ENCODE measurements around the gene NADK2.
"Not testable (repeated sequence)": the region's sequence is repeated elsewhere in the genome, so short reads cannot be mapped to it uniquely, and the experiment has no call there.

Gene NADK2

GRCh38 chr5:36241631-36242533 lies at the start of gene NADK2:
NADK2 (minus strand) TSS chr5:36241925; CDS start chr5:36241798, 127 bp downstream.
- H3K4me3 ChIP-seq (ENCODE audit: low read length), result peak within 1 kb of the TSS; percentile 93
- H3K27me3 ChIP-seq (replicated peaks; ENCODE audit: control insufficient read depth, insufficient read depth, low read length), result no peaks in the 10 kb centered on the region
- H3K4me1 ChIP-seq (ENCODE audit: control insufficient read depth, insufficient read depth, low read length), result peaks cover 27% of the 10 kb centered on the region
- peak; percentile 98 for DNase-seq (ENCODE audit: low read depth)
- H3K9ac ChIP-seq (ENCODE audit: low read length), result peak within 1 kb of the TSS; percentile 96
- no peaks in the 10 kb centered on the region for H3K36me3 ChIP-seq (ENCODE audit: control insufficient read depth, insufficient read depth, low read length, severe bottlenecking)
- H3K9me3 ChIP-seq (ENCODE audit: control insufficient read depth, low read length), result no peaks in the 10 kb centered on the region

GRCh38 chr5:36285837-36286615 lies 44.3 kb upstream of the NADK2 start:
- Histone ChIP-seq H3K9ac (ENCODE audit: low read length) (no peak overlapping the region), H3K27me3 (replicated peaks; ENCODE audit: control insufficient read depth, insufficient read depth, low read length) (no peaks in the 10 kb centered on the region), H3K36me3 (ENCODE audit: control insufficient read depth, insufficient read depth, low read length, severe bottlenecking) (no peaks in the 10 kb centered on the region), H3K4me1 (ENCODE audit: control insufficient read depth, insufficient read depth, low read length) (no peaks in the 10 kb centered on the region), H3K4me3 (ENCODE audit: low read length) (no peak overlapping the region), H3K9me3 (ENCODE audit: control insufficient read depth, low read length) (no peaks in the 10 kb centered on the region)
- no peak for DNase-seq (ENCODE audit: low read depth)

GRCh38 chr5:36283775-36284174 lies 42.0 kb upstream of the NADK2 start:
- DNase-seq (ENCODE audit: low read depth); H3K9me3 ChIP-seq (ENCODE audit: control insufficient read depth, low read length); H3K9ac ChIP-seq (ENCODE audit: low read length); H3K27me3 ChIP-seq (replicated peaks; ENCODE audit: control insufficient read depth, insufficient read depth, low read length); H3K4me3 ChIP-seq (ENCODE audit: low read length); H3K36me3 ChIP-seq (ENCODE audit: control insufficient read depth, insufficient read depth, low read length, severe bottlenecking): not testable (repeated sequence)
- H3K4me1 ChIP-seq (ENCODE audit: control insufficient read depth, insufficient read depth, low read length), result peaks cover 16% of the 10 kb centered on the region

GRCh38 chr5:36281626-36282025 lies 39.9 kb upstream of the NADK2 start:
- no peak for DNase-seq (ENCODE audit: low read depth)
- H3K9me3 ChIP-seq (ENCODE audit: control insufficient read depth, low read length), result no peaks in the 10 kb centered on the region
- no peaks in the 10 kb centered on the region for H3K27me3 ChIP-seq (replicated peaks; ENCODE audit: control insufficient read depth, insufficient read depth, low read length)
- H3K9ac ChIP-seq (ENCODE audit: low read length), result no peak overlapping the region
- H3K4me1 ChIP-seq (ENCODE audit: control insufficient read depth, insufficient read depth, low read length), result peaks cover 36% of the 10 kb centered on the region
- no peak overlapping the region for H3K4me3 ChIP-seq (ENCODE audit: low read length)
- no peaks in the 10 kb centered on the region for H3K36me3 ChIP-seq (ENCODE audit: control insufficient read depth, insufficient read depth, low read length, severe bottlenecking)

GRCh38 chr5:36279054-36279698 lies 37.5 kb upstream of the NADK2 start:
- Histone ChIP-seq H3K36me3 (ENCODE audit: control insufficient read depth, insufficient read depth, low read length, severe bottlenecking) (no peaks in the 10 kb centered on the region), H3K27me3 (replicated peaks; ENCODE audit: control insufficient read depth, insufficient read depth, low read length) (no peaks in the 10 kb centered on the region), H3K4me1 (ENCODE audit: control insufficient read depth, insufficient read depth, low read length) (peaks cover 43% of the 10 kb centered on the region), H3K9ac (ENCODE audit: low read length) (peak overlapping the region; percentile 59), H3K9me3 (ENCODE audit: control insufficient read depth, low read length) (no peaks in the 10 kb centered on the region), H3K4me3 (ENCODE audit: low read length) (peak overlapping the region; percentile 63)
- peak; percentile 74 for DNase-seq (ENCODE audit: low read depth)

- Histone ChIP-seq H3K9me3 (ENCODE audit: control insufficient read depth, low read length) (no peaks in the 10 kb centered on the region), H3K4me3 (ENCODE audit: low read length) (no peak overlapping the region), H3K9ac (ENCODE audit: low read length) (no peak overlapping the region), H3K4me1 (ENCODE audit: control insufficient read depth, insufficient read depth, low read length) (peaks cover 48% of the 10 kb centered on the region), H3K27me3 (replicated peaks; ENCODE audit: control insufficient read depth, insufficient read depth, low read length) (no peaks in the 10 kb centered on the region), H3K36me3 (ENCODE audit: control insufficient read depth, insufficient read depth, low read length, severe bottlenecking) (no peaks in the 10 kb centered on the region)
- no peak for DNase-seq (ENCODE audit: low read depth)
These were observed 35.9 kb upstream of the NADK2 start for GRCh38 chr5:36277521-36278176.

- Histone ChIP-seq H3K4me3 (ENCODE audit: low read length) (no peak overlapping the region), H3K27me3 (replicated peaks; ENCODE audit: control insufficient read depth, insufficient read depth, low read length) (no peaks in the 10 kb centered on the region), H3K9me3 (ENCODE audit: control insufficient read depth, low read length) (no peaks in the 10 kb centered on the region), H3K36me3 (ENCODE audit: control insufficient read depth, insufficient read depth, low read length, severe bottlenecking) (no peaks in the 10 kb centered on the region), H3K4me1 (ENCODE audit: control insufficient read depth, insufficient read depth, low read length) (peaks cover 54% of the 10 kb centered on the region), H3K9ac (ENCODE audit: low read length) (no peak overlapping the region)
- DNase-seq (ENCODE audit: low read depth), result peak; percentile 22
These were observed 35.1 kb upstream of the NADK2 start for GRCh38 chr5:36276864-36277263.

GRCh38 chr5:36273809-36274526 lies 32.2 kb upstream of the NADK2 start:
- DNase-seq (ENCODE audit: low read depth), result no peak
- no peaks in the 10 kb centered on the region for H3K9me3 ChIP-seq (ENCODE audit: control insufficient read depth, low read length)
- no peaks in the 10 kb centered on the region for H3K27me3 ChIP-seq (replicated peaks; ENCODE audit: control insufficient read depth, insufficient read depth, low read length)
- H3K4me3 ChIP-seq (ENCODE audit: low read length), result no peak overlapping the region
- no peaks in the 10 kb centered on the region for H3K36me3 ChIP-seq (ENCODE audit: control insufficient read depth, insufficient read depth, low read length, severe bottlenecking)
- H3K4me1 ChIP-seq (ENCODE audit: control insufficient read depth, insufficient read depth, low read length), result peaks cover 55% of the 10 kb centered on the region
- no peak overlapping the region for H3K9ac ChIP-seq (ENCODE audit: low read length)

GRCh38 chr5:36272136-36272690 lies 30.5 kb upstream of the NADK2 start:
- DNase-seq (ENCODE audit: low read depth), result peak; percentile 5
- Histone ChIP-seq H3K4me3 (ENCODE audit: low read length) (no peak overlapping the region), H3K4me1 (ENCODE audit: control insufficient read depth, insufficient read depth, low read length) (peaks cover 39% of the 10 kb centered on the region), H3K9me3 (ENCODE audit: control insufficient read depth, low read length) (no peaks in the 10 kb centered on the region), H3K27me3 (replicated peaks; ENCODE audit: control insufficient read depth, insufficient read depth, low read length) (no peaks in the 10 kb centered on the region), H3K9ac (ENCODE audit: low read length) (no peak overlapping the region), H3K36me3 (ENCODE audit: control insufficient read depth, insufficient read depth, low read length, severe bottlenecking) (no peaks in the 10 kb centered on the region)

- Histone ChIP-seq H3K27me3 (replicated peaks; ENCODE audit: control insufficient read depth, insufficient read depth, low read length) (no peaks in the 10 kb centered on the region), H3K9ac (ENCODE audit: low read length) (no peak overlapping the region), H3K36me3 (ENCODE audit: control insufficient read depth, insufficient read depth, low read length, severe bottlenecking) (no peaks in the 10 kb centered on the region), H3K9me3 (ENCODE audit: control insufficient read depth, low read length) (no peaks in the 10 kb centered on the region), H3K4me1 (ENCODE audit: control insufficient read depth, insufficient read depth, low read length) (peaks cover 31% of the 10 kb centered on the region), H3K4me3 (ENCODE audit: low read length) (no peak overlapping the region)
- peak; percentile 20 for DNase-seq (ENCODE audit: low read depth)
These were observed 29.3 kb upstream of the NADK2 start for GRCh38 chr5:36270876-36271575.

All from adipocyte (in vitro differentiated cells).